GM12878 (cell line): ENCODE measurements around the gene CDCP1. TPM values are rescaled to one million over a fixed set of nuclear protein-coding genes. Genes with fewer than 3 reads are reported as not detected.
A peak's percentile ranks its signal among the peaks of the same experiment; 100 is the strongest.

Experiments used
- ATAC-seq: fragments of 200-7000 bp; cut with Tn5 transposase; 3 replicates; pipeline ENCODE4 v1.9.1; 2020; ENCODE audit warnings: mild to moderate bottlenecking, moderate library complexity
- BruUV-seq: library from RNA; stranded (reverse); fragments of 400-500 nt; replicated peaks from 2 replicates; lab custom pipeline; 2021; lab: Mats Ljungman, UMichigan
- CTCF ChIA-PET: fragments of 300-600 bp; sonication (Branson Sonifier 250); formaldehyde crosslinking; extraction: SDS; loops from one replicate; lab custom pipeline; 2021; ENCODE audit warnings: inconsistent platforms; lab: Yijun Ruan, JAX
- POLR2A ChIA-PET: fragments of 350-600 bp; formaldehyde crosslinking; extraction: SDS; loops from one replicate; lab custom pipeline; 2021; ENCODE audit warnings: inconsistent platforms; lab: Charles Lee
- RAD21 ChIA-PET: fragments of 300-600 bp; sonication (Branson Sonifier 250); formaldehyde crosslinking; loops from one replicate; lab custom pipeline; 2023; ENCODE audit warnings: antibody characterized with exemption; ENCODE audit not compliant: unreplicated experiment; lab: Charles Lee
- SMC1A ChIA-PET: fragments of 300-600 bp; sonication (Branson Sonifier 250); formaldehyde crosslinking; loops from one replicate; lab custom pipeline; 2023; ENCODE audit not compliant: unreplicated experiment, uncharacterized antibody; lab: Charles Lee
- DNase-seq: peaks from one replicate; pipeline ENCODE4 v3.0.0-alpha.2; 2011; ENCODE audit warnings: low read depth, low spot score
- FAIRE-seq: peaks from 3 replicates; lab custom pipeline; 2011; peaks lifted over from hg19 to GRCh38; lab: Jason Lieb, UNC
- H2AFZ ChIP-seq: 2 replicates; pipeline ENCODE4 v1.6.0; 2011; ENCODE audit warnings: low read depth, low read length, control low read depth; ENCODE audit not compliant: control insufficient read depth
- H3K27ac ChIP-seq: 2 replicates; pipeline ENCODE4 v1.5.1; 2011; ENCODE audit warnings: control low read depth; ENCODE audit not compliant: control insufficient read depth, insufficient read depth
- H3K27me3 ChIP-seq, 2 experiments: replicated peaks in 1 of 2; 2 replicates each; pipeline versions ENCODE4 v1.6.0 to v1.6.1; 2011; ENCODE audit warnings: low read length in 1 of 2; ENCODE audit not compliant: control insufficient read depth in 2 of 2, insufficient read depth in 2 of 2
- H3K36me3 ChIP-seq, 2 experiments: 2 replicates each; pipeline ENCODE4 v1.5.1; 2011; ENCODE audit warnings: low read length in 1 of 2; ENCODE audit not compliant: control insufficient read depth in 2 of 2, insufficient read depth in 2 of 2
- H3K4me1 ChIP-seq: 2 replicates; pipeline ENCODE4 v1.6.1; 2011; ENCODE audit warnings: mild to moderate bottlenecking, low read length, moderate library complexity, mixed read lengths; ENCODE audit not compliant: control insufficient read depth, insufficient read depth
- H3K4me2 ChIP-seq: 2 replicates; pipeline ENCODE4 v1.6.0; 2011; ENCODE audit warnings: control low read depth; ENCODE audit not compliant: control insufficient read depth, insufficient read depth
- H3K4me3 ChIP-seq: fragments of 200-600 bp; sonication (generic); 2 replicates; pipeline ENCODE4 v1.5.1; 2016
- H3K79me2 ChIP-seq: 2 replicates; pipeline ENCODE4 v1.6.0; 2011; ENCODE audit warnings: low read length; ENCODE audit not compliant: control insufficient read depth, insufficient read depth
- H3K9ac ChIP-seq: 2 replicates; pipeline ENCODE4 v1.8.0; 2011; ENCODE audit warnings: low read length, control low read depth, mixed read lengths; ENCODE audit not compliant: control insufficient read depth, insufficient read depth
- H3K9me3 ChIP-seq: replicated peaks from 3 replicates; pipeline ENCODE4 v1.5.1; 2011; ENCODE audit warnings: mild to moderate bottlenecking, low read length; ENCODE audit not compliant: control insufficient read depth, insufficient read depth
- H4K20me1 ChIP-seq: 2 replicates; pipeline ENCODE4 v1.6.0; 2011; ENCODE audit not compliant: control insufficient read depth, insufficient read depth
- ATF7 ChIP-seq: fragments of 450-650 bp; IDR thresholded peaks from 2 replicates; pipeline ENCODE4 v1.6.1; 2016; ENCODE audit warnings: low read depth, mild to moderate bottlenecking
- E4F1 ChIP-seq: fragments of 450-650 bp; IDR thresholded peaks from 2 replicates; pipeline ENCODE4 v1.6.1; 2018; ENCODE audit warnings: borderline replicate concordance, mild to moderate bottlenecking; ENCODE audit not compliant: partially characterized antibody
- GATAD2B ChIP-seq: fragments of 450-650 bp; conservative IDR thresholded peaks from 2 replicates; pipeline ENCODE4 v1.6.1; 2017; ENCODE audit warnings: low read depth, mild to moderate bottlenecking, moderate library complexity
- IKZF1 ChIP-seq: fragments of 450-650 bp; conservative IDR thresholded peaks from 2 replicates; pipeline ENCODE4 v1.6.1; 2017; ENCODE audit warnings: antibody characterized with exemption, mild to moderate bottlenecking
- IKZF2 ChIP-seq, 2 experiments: fragments of 450-650 bp; IDR thresholded peaks; 2 replicates each; pipeline ENCODE4 v1.6.1; 2017; ENCODE audit warnings: mild to moderate bottlenecking in 2 of 2, moderate library complexity in 2 of 2
- IRF4 ChIP-seq: IDR thresholded peaks from 2 replicates; pipeline ENCODE4 v1.6.1; 2011; ENCODE audit warnings: low read depth, low read length
- JUND ChIP-seq: IDR thresholded peaks from 2 replicates; pipeline ENCODE4 v1.6.1; 2012; ENCODE audit warnings: low read depth, mild to moderate bottlenecking, low read length, improper control_type of control experiment, moderate library complexity
- MEF2B ChIP-seq: fragments of 450-650 bp; IDR thresholded peaks from 2 replicates; pipeline ENCODE4 v1.6.1; 2018; ENCODE audit warnings: mild to moderate bottlenecking, moderate library complexity; ENCODE audit not compliant: partially characterized antibody, poor library complexity, severe bottlenecking
- MTA2 ChIP-seq: fragments of 450-650 bp; IDR thresholded peaks from 2 replicates; pipeline ENCODE4 v1.6.1; 2016; ENCODE audit warnings: low read depth, mild to moderate bottlenecking, moderate library complexity
- NFXL1 ChIP-seq: fragments of 450-650 bp; IDR thresholded peaks from 2 replicates; pipeline ENCODE4 v1.6.1; 2017; ENCODE audit warnings: antibody characterized with exemption, mild to moderate bottlenecking, borderline replicate concordance
- NKRF ChIP-seq: fragments of 450-650 bp; conservative IDR thresholded peaks from 2 replicates; pipeline ENCODE4 v1.6.1; 2017; ENCODE audit warnings: mild to moderate bottlenecking, moderate library complexity
- POU2F2 ChIP-seq: IDR thresholded peaks from 3 replicates; pipeline ENCODE4 v1.6.1; 2011; ENCODE audit warnings: low read depth, mild to moderate bottlenecking, low read length, borderline replicate concordance
- SKIL ChIP-seq: fragments of 450-650 bp; IDR thresholded peaks from 2 replicates; pipeline ENCODE4 v1.6.1; 2017; ENCODE audit warnings: mild to moderate bottlenecking, low read depth, inconsistent platforms; ENCODE audit not compliant: poor library complexity, severe bottlenecking
- SUZ12 ChIP-seq: fragments of 200-600 bp; sonication (generic); IDR thresholded peaks from one replicate; pipeline ENCODE4 v1.6.1; 2018; ENCODE audit warnings: antibody characterized with exemption, mild to moderate bottlenecking; ENCODE audit not compliant: unreplicated experiment
- TCF12 ChIP-seq: IDR thresholded peaks from 2 replicates; pipeline ENCODE4 v1.6.1; 2011; ENCODE audit warnings: low read depth, mild to moderate bottlenecking, low read length
- ZNF217 ChIP-seq: fragments of 450-650 bp; IDR thresholded peaks from 2 replicates; pipeline ENCODE4 v1.6.1; 2017; ENCODE audit warnings: antibody characterized with exemption, mild to moderate bottlenecking
- WGBS: methylation state at CpG from one replicate; pipeline ENCODE4 v1.1.6; 2016; ENCODE audit warnings: low lambda C conversion rate; ENCODE audit not compliant: insufficient replicate concordance, insufficient coverage; ENCODE audit errors: missing lambda C conversion rate; 5-methylcytosine and 5-hydroxymethylcytosine counted together
- in situ Hi-C: fragments of 300-500 bp; cut with MboI; formaldehyde crosslinking; loops from 9 replicates; pipeline ENCODE4 v1.14.3; 2018; ENCODE audit warnings: mixed read lengths
- intact Hi-C: fragments of 100-400 bp; cut with micrococcal nuclease; formaldehyde crosslinking; loops from one replicate; pipeline ENCODE4 v1.14.2; 2022; ENCODE audit not compliant: unreplicated experiment
- polyA plus RNA-seq, 11 experiments: library from polyadenylated mRNA; depleted of rRNA in 4 of 11; unstranded in 6 of 11; stranded (reverse) in 5 of 11; fragments of >200 nt; fragmentation: Nextera tagmentation in 4 of 11; fragmentation: Illumina TruSeq in 1 of 11; extraction: Ambion mirVana in 4 of 11; extraction: Trizol in 1 of 11; gene quantifications; 1 replicate in 1 of 11; 2 replicates in 10 of 11; pipeline versions ENCODE4 v1.2.1 to v1.2.3, GENCODE V29; 2011 to 2016; ENCODE audit warnings: inconsistent platforms in 2 of 11, missing spikeins in 2 of 11, low read depth in 1 of 11
- total RNA-seq, 4 experiments: library from RNA; depleted of rRNA in 3 of 4; stranded (reverse); fragments of >200 nt in 3 of 4; fragmentation: Illumina TruSeq in 1 of 4; extraction: Trizol in 1 of 4; gene quantifications; 2 replicates each; pipeline versions ENCODE4 v1.2.1 to v1.2.3, GENCODE V29; 2013 to 2021
- TF ChIP-seq, protein P1 (sequence below): IDR thresholded peaks from 2 replicates; pipeline ENCODE4 v1.6.1; 2011; ENCODE audit warnings: low read depth, mild to moderate bottlenecking, low read length, moderate library complexity, borderline replicate concordance; ENCODE audit errors: extremely low read depth

CDCP1 gene
- total and polyA plus RNA-seq, 10 of the 15 experiments (the other 5 are each of a cell fraction or from before 2014, with no cell fraction given), result 0.35 to 2.2 (median 0.86) TPM

- ATAC-seq (peak; percentile 34), DNase-seq (no peak), FAIRE-seq (no peak)
- Histone ChIP-seq H3K27me3 (no peaks in the 10 kb centered on the region), H3K4me1 (peaks cover 12% of the 10 kb centered on the region), H3K4me2 (peak overlapping the region; percentile 54; the same call in 1 of the 2 replicates), H3K4me3 (no peak overlapping the region), H2AFZ (no peak overlapping the region), H3K36me3 (no peaks in the 10 kb centered on the region), H3K9ac (no peak overlapping the region), H3K79me2 (no peaks in the 10 kb centered on the region), H3K27ac (no peak overlapping the region), H3K9me3 (no peaks in the 10 kb centered on the region), H4K20me1 (no peaks in the 10 kb centered on the region)
- ChIA-PET POLR2A (interaction anchor here (0.6 to 1.6 kb wide), 7 partner anchors 11 to 647 kb away, joined by 3 to 6 read pairs (median 3); partner anchors contain the start of gene SACM1L), RAD21 (interaction anchor here (0.7 to 6.1 kb wide), 42 partner anchors 10 to 1034 kb away, joined by 3 to 166 read pairs (median 4); partner anchors contain the start of genes CDCP1 and TMEM158), CTCF (interaction anchor here (0.6 to 16.5 kb wide), 43 partner anchors 10 to 1025 kb away, joined by 3 to 416 read pairs (median 7); partner anchors contain the start of gene TMEM158), SMC1A (interaction anchor here (0.5 to 7.9 kb wide), 55 partner anchors 9 to 1035 kb away, joined by 3 to 241 read pairs (median 5); no protein-coding TSS in a partner anchor)
- in situ Hi-C loops (no loop called here), intact Hi-C loops (loop anchor here (5.0 kb wide), 1 partner anchor 295 kb away; no protein-coding TSS in a partner anchor)
- no TSS peak for BruUV-seq
- 10% methylated on average over 3 of the region's 3 CpGs for WGBS
- peak; percentile 68; the same call in 1 of the 2 replicates for TF ChIP-seq MTA2
- TF ChIP-seq E4F1, result no peak
- peak; percentile 87 for TF ChIP-seq MEF2B
- TF ChIP-seq IRF4, result no peak
- TF ChIP-seq POU2F2, result no peak
- peak; percentile 63; the same call in 1 of the 2 replicates for TF ChIP-seq IKZF1
- peak; percentile 55 to 75 for TF ChIP-seq IKZF2 (IDR thresholded peaks at IDR 0.05)
- TF ChIP-seq SUZ12, result no peak
- TF ChIP-seq GATAD2B, result 0 out of 2 replicates have a peak, but pooled peaks have one; percentile 47
- TF ChIP-seq, protein P1, sequence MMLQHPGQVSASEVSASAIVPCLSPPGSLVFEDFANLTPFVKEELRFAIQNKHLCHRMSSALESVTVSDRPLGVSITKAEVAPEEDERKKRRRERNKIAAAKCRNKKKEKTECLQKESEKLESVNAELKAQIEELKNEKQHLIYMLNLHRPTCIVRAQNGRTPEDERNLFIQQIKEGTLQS, result no peak
- TF ChIP-seq SKIL, result peak; percentile 66
- no peak for TF ChIP-seq NFXL1
- TF ChIP-seq TCF12, result 0 out of 2 replicates have a peak, but pooled peaks have one; percentile 10
- TF ChIP-seq ATF7, result peak; percentile 47; the same call in 1 of the 2 replicates
- TF ChIP-seq JUND, result no peak
- no peak for TF ChIP-seq NKRF
- TF ChIP-seq ZNF217, result no peak
Measured at GRCh38 chr3:45042162-45042561, 104.0 kb downstream of the CDCP1 start.
